Uterus (tissue), 4 donors: ENCODE data around the gene CELF2. TPM values are rescaled to one million over a fixed set of nuclear protein-coding genes. Genes with fewer than 3 reads are reported as not detected.

Source experiments
- DNase-seq, 2 donors: peaks; one replicate each; pipeline ENCODE4 v3.0.0-alpha.2; 2019 to 2020
- H3K27ac ChIP-seq, 2 donors: fragments of 200-600 bp; sonication (generic); 1 replicate in 1 of 2; 2 replicates in 1 of 2; pipeline ENCODE4 v1.5.1; 2016 to 2018
- H3K27me3 ChIP-seq, 2 donors: fragments of 200-600 bp; sonication (generic); one replicate each; pipeline ENCODE4 v1.5.1; 2018 to 2019; ENCODE audit warnings: control low read depth in 1 of 2
- H3K36me3 ChIP-seq, 2 donors: fragments of 200-600 bp; sonication (generic); one replicate each; pipeline ENCODE4 v1.5.1; 2019; ENCODE audit warnings: control low read depth in 1 of 2
- H3K4me1 ChIP-seq, 2 donors: fragments of 200-600 bp; sonication (generic); one replicate each; pipeline ENCODE4 v1.5.1; 2018 to 2019; ENCODE audit warnings: control low read depth in 1 of 2
- H3K4me3 ChIP-seq, 2 donors: fragments of 200-600 bp; sonication (generic); 1 replicate in 1 of 2; 2 replicates in 1 of 2; pipeline ENCODE4 v1.5.1; 2018 to 2019; ENCODE audit warnings: mild to moderate bottlenecking in 1 of 2
- H3K9me3 ChIP-seq, 2 donors: fragments of 200-600 bp; sonication (generic); one replicate each; pipeline ENCODE4 v1.5.1; 2019; ENCODE audit warnings: control low read depth in 1 of 2
- CTCF ChIP-seq, 4 experiments: fragments of 200-600 bp in 2 of 4; fragments of 450-650 bp in 2 of 4; sonication (generic) in 2 of 4; IDR thresholded peaks; one replicate each; pipeline ENCODE4 v1.5.1; 2016 to 2019; ENCODE audit warnings: antibody characterized with exemption in 4 of 4, mild to moderate bottlenecking in 2 of 4, moderate library complexity in 1 of 4
- POLR2A ChIP-seq, 2 donors: fragments of 450-650 bp; IDR thresholded peaks; one replicate each; pipeline ENCODE4 v1.6.1; 2016; ENCODE audit warnings: antibody characterized with exemption in 2 of 2, mild to moderate bottlenecking in 1 of 2, moderate library complexity in 1 of 2
- intact Hi-C: fragments of 100-400 bp; cut with DNase I; formaldehyde crosslinking; loops from one replicate; pipeline ENCODE4 v1.15.1; 2023; ENCODE audit warnings: low total_unique reads
- total RNA-seq, 4 donors: library from RNA; depleted of rRNA in 3 of 4; stranded (reverse); fragments of >200 nt in 3 of 4; gene quantifications; one replicate each; pipeline versions ENCODE4 v1.1.0 to v1.2.4, GENCODE V29; 2014 to 2023
- donor health status: DM: yes; HTN: yes; CAD: no.

CELF2 gene
- total RNA-seq, 4 donors from 2014 or later: 12.8 to 59.2 (median 44.0) TPM

- Histone ChIP-seq H3K4me3 (no peak overlapping the region), H3K27me3 (no peaks in the 10 kb centered on the region), H3K36me3 (no peaks in the 10 kb centered on the region), H3K9me3 (no peaks in the 10 kb centered on the region), H3K4me1 (no peaks in the 10 kb centered on the region), H3K27ac (no peak overlapping the region)
- no peak for DNase-seq
- no peak for TF ChIP-seq CTCF (IDR thresholded peaks at IDR 0.05)
- TF ChIP-seq POLR2A (IDR thresholded peaks at IDR 0.05): no peak
- intact Hi-C loops: no loop called here
Measured at GRCh38 chr10:11148142-11149028, 130.7 kb downstream of the CELF2 start.

GRCh38 chr10:11149807-11150141 is 132.1 kb downstream of the CELF2 start:
- no peak overlapping the region for H3K27ac ChIP-seq
- no peaks in the 10 kb centered on the region for H3K27me3 ChIP-seq
- no peak for TF ChIP-seq POLR2A (IDR thresholded peaks at IDR 0.05)
- TF ChIP-seq CTCF (IDR thresholded peaks at IDR 0.05): no peak
- H3K4me3 ChIP-seq: no peak overlapping the region
- intact Hi-C loops: no loop called here
- H3K4me1 ChIP-seq: no peaks in the 10 kb centered on the region
- H3K9me3 ChIP-seq: no peaks in the 10 kb centered on the region
- DNase-seq: no peak
- no peaks in the 10 kb centered on the region for H3K36me3 ChIP-seq

- H3K27ac ChIP-seq: peak overlapping the region in 1 of 2 donors; percentile 2
- intact Hi-C loops: no loop called here
- DNase-seq: no peak
- H3K27me3 ChIP-seq: no peaks in the 10 kb centered on the region
- no peaks in the 10 kb centered on the region for H3K36me3 ChIP-seq
- TF ChIP-seq CTCF (IDR thresholded peaks at IDR 0.05) (no peak), POLR2A (IDR thresholded peaks at IDR 0.05) (no peak)
- H3K4me3 ChIP-seq: no peak overlapping the region
- no peaks in the 10 kb centered on the region for H3K4me1 ChIP-seq
- no peaks in the 10 kb centered on the region for H3K9me3 ChIP-seq
Measured at GRCh38 chr10:11150231-11150731, 132.6 kb downstream of the CELF2 start.

GRCh38 chr10:11150879-11151415 is 133.3 kb downstream of the CELF2 start:
- no peaks in the 10 kb centered on the region for H3K27me3 ChIP-seq
- no peaks in the 10 kb centered on the region for H3K36me3 ChIP-seq
- no peaks in the 10 kb centered on the region for H3K9me3 ChIP-seq
- H3K4me3 ChIP-seq: no peak overlapping the region
- no peak for TF ChIP-seq CTCF (IDR thresholded peaks at IDR 0.05)
- TF ChIP-seq POLR2A (IDR thresholded peaks at IDR 0.05): no peak
- no peak for DNase-seq
- intact Hi-C loops: no loop called here
- H3K4me1 ChIP-seq: no peaks in the 10 kb centered on the region
- peak overlapping the region in 1 of 2 donors; percentile 2 for H3K27ac ChIP-seq

- Histone ChIP-seq H3K36me3 (no peaks in the 10 kb centered on the region), H3K27ac (no peak overlapping the region), H3K27me3 (no peaks in the 10 kb centered on the region), H3K9me3 (no peaks in the 10 kb centered on the region), H3K4me3 (no peak overlapping the region), H3K4me1 (no peaks in the 10 kb centered on the region)
- intact Hi-C loops: no loop called here
- no peak for DNase-seq
- TF ChIP-seq CTCF (IDR thresholded peaks at IDR 0.05) (no peak), POLR2A (IDR thresholded peaks at IDR 0.05) (no peak)
Measured at GRCh38 chr10:11152801-11153200, 135.1 kb downstream of the CELF2 start.
